HG02981 (cell line): Measurements from ENCODE around the gene CTNNA2.

Source experiments
- ATAC-seq: cut with Tn5 transposase; IDR thresholded peaks from one replicate; pipeline ENCODE4 v1.9.1; 2021; ENCODE audit warnings: mild to moderate bottlenecking, moderate library complexity; ENCODE audit not compliant: unreplicated experiment

Gene CTNNA2

GRCh38 chr2:79910643-79911042 is 397.8 kb downstream of the CTNNA2 start:
- ATAC-seq = no peak

- ATAC-seq = no peak
These were observed 402.6 kb downstream of the CTNNA2 start for GRCh38 chr2:79915455-79915854.

GRCh38 chr2:79916285-79916684 is 403.4 kb downstream of the CTNNA2 start:
- no peak for ATAC-seq

GRCh38 chr2:79920512-79921076 is 407.7 kb downstream of the CTNNA2 start:
- no peak for ATAC-seq

GRCh38 chr2:79929624-79930023 is 416.8 kb downstream of the CTNNA2 start:
- ATAC-seq = no peak

GRCh38 chr2:79935046-79935732 is 422.3 kb downstream of the CTNNA2 start:
- ATAC-seq = no peak

GRCh38 chr2:79935771-79936657 is 423.2 kb downstream of the CTNNA2 start:
- peak; percentile 70 for ATAC-seq

- no peak for ATAC-seq
These were observed 423.9 kb downstream of the CTNNA2 start for GRCh38 chr2:79936715-79937114.

GRCh38 chr2:79938648-79939047 is 425.8 kb downstream of the CTNNA2 start:
- ATAC-seq = no peak

GRCh38 chr2:79940364-79940763 is 427.5 kb downstream of the CTNNA2 start:
- no peak for ATAC-seq

- ATAC-seq = no peak
These were observed 428.3 kb downstream of the CTNNA2 start for GRCh38 chr2:79941179-79941578.

- ATAC-seq = no peak
These were observed 431.4 kb downstream of the CTNNA2 start for GRCh38 chr2:79944205-79944604.

GRCh38 chr2:79945653-79946445 is 433.0 kb downstream of the CTNNA2 start:
- no peak for ATAC-seq

GRCh38 chr2:79947751-79948150 is 434.9 kb downstream of the CTNNA2 start:
- no peak for ATAC-seq

GRCh38 chr2:79950526-79950925 is 437.7 kb downstream of the CTNNA2 start:
- no peak for ATAC-seq

GRCh38 chr2:79952616-79953015 is 439.8 kb downstream of the CTNNA2 start:
- ATAC-seq = no peak

- ATAC-seq = no peak
These were observed 447.2 kb downstream of the CTNNA2 start for GRCh38 chr2:79960035-79960434.

GRCh38 chr2:79960519-79960918 is 447.7 kb downstream of the CTNNA2 start:
- ATAC-seq = no peak

- ATAC-seq = no peak
These were observed 452.1 kb downstream of the CTNNA2 start for GRCh38 chr2:79964966-79965365.

- no peak for ATAC-seq
These were observed 453.5 kb downstream of the CTNNA2 start for GRCh38 chr2:79966369-79966768.

GRCh38 chr2:79966882-79967281 is 454.0 kb downstream of the CTNNA2 start:
- no peak for ATAC-seq
